SH-SY5Y (cell line): ENCODE measurements around the gene TEX14.

Experiments used
- GATA2 ChIP-seq: IDR thresholded peaks from 2 replicates; pipeline ENCODE4 v1.6.1; 2011; ENCODE audit warnings: mild to moderate bottlenecking, low read depth, low read length
- GATA3 ChIP-seq: IDR thresholded peaks from 2 replicates; pipeline ENCODE4 v1.6.1; 2011; ENCODE audit warnings: low read depth, mild to moderate bottlenecking, low read length, moderate library complexity

Gene TEX14

GRCh38 chr17:58605986-58606385 is 85.9 kb downstream of the TEX14 start:
- TF ChIP-seq GATA3 (no peak), GATA2 (no peak)

- TF ChIP-seq GATA3, result no peak
- no peak for TF ChIP-seq GATA2
Measured at GRCh38 chr17:58605470-58605869, 86.4 kb downstream of the TEX14 start.

- TF ChIP-seq GATA2 (no peak), GATA3 (no peak)
Measured at GRCh38 chr17:58601976-58602375, 89.9 kb downstream of the TEX14 start.

GRCh38 chr17:58597371-58597770 is 94.5 kb downstream of the TEX14 start:
- no peak for TF ChIP-seq GATA2
- TF ChIP-seq GATA3, result no peak

- TF ChIP-seq GATA2 (no peak), GATA3 (no peak)
Measured at GRCh38 chr17:58595194-58595792, 96.6 kb downstream of the TEX14 start.

GRCh38 chr17:58593123-58593522 is 98.7 kb downstream of the TEX14 start:
- TF ChIP-seq GATA3 (no peak), GATA2 (no peak)

- TF ChIP-seq GATA3 (no peak), GATA2 (no peak)
Measured at GRCh38 chr17:58591455-58591854, 100.4 kb downstream of the TEX14 start.

GRCh38 chr17:58590377-58590776 is 101.5 kb downstream of the TEX14 start:
- no peak for TF ChIP-seq GATA3
- no peak for TF ChIP-seq GATA2

GRCh38 chr17:58587713-58588117 is 104.1 kb downstream of the TEX14 start:
- TF ChIP-seq GATA2 (no peak), GATA3 (no peak)

GRCh38 chr17:58586009-58586644 is 105.7 kb downstream of the TEX14 start:
- no peak for TF ChIP-seq GATA3
- no peak for TF ChIP-seq GATA2

GRCh38 chr17:58585554-58585953 is 106.3 kb downstream of the TEX14 start:
- TF ChIP-seq GATA2, result no peak
- TF ChIP-seq GATA3, result no peak

GRCh38 chr17:58583486-58583885 is 108.4 kb downstream of the TEX14 start:
- TF ChIP-seq GATA3 (no peak), GATA2 (no peak)

GRCh38 chr17:58580671-58581070 is 111.2 kb downstream of the TEX14 start:
- TF ChIP-seq GATA3 (no peak), GATA2 (no peak)

GRCh38 chr17:58577696-58578095 is 114.1 kb downstream of the TEX14 start:
- TF ChIP-seq GATA2 (no peak), GATA3 (no peak)

GRCh38 chr17:58576679-58577367 is 115.0 kb downstream of the TEX14 start:
- TF ChIP-seq GATA2, result no peak
- TF ChIP-seq GATA3, result no peak

GRCh38 chr17:58575511-58575910 is 116.3 kb downstream of the TEX14 start:
- TF ChIP-seq GATA2, result no peak
- no peak for TF ChIP-seq GATA3
